ENCODE data around the gene REEP1. TPM values are rescaled to one million over a fixed set of nuclear protein-coding genes. Genes with fewer than 3 reads are reported as not detected.

The REEP1 gene
- total and polyA plus RNA-seq, 9 of the 15 experiments (the other 6 are each of a cell fraction or from before 2014, with no cell fraction given) = 0.11 to 0.67 (median 0.13) TPM

- no peak for TF ChIP-seq ZNF589 (CRISPR knock-in tag; IDR thresholded peaks at IDR 0.05; ENCODE audit: low read depth)
- no peak for TF ChIP-seq EP300 (IDR thresholded peaks at IDR 0.05; ENCODE audit: low read length)
These were observed 110.5 kb downstream of the REEP1 start (continued) for GRCh38 chr2:86226636-86227520.

GRCh38 chr2:86226070-86226469, 111.4 kb downstream of the REEP1 start:
- no peaks in the 10 kb centered on the region for H3K79me2 ChIP-seq (ENCODE audit: control insufficient read depth, insufficient read depth, low read length)
- 30% methylated on average over 4 of the region's 4 CpGs for WGBS (ENCODE audit: insufficient coverage, low coverage, missing lambda C conversion rate)
- no peak overlapping the region for H3K4me3 ChIP-seq
- ATAC-seq = no peak
- ChIA-PET POLR2A (interaction anchor here (0.6 kb wide), 1 partner anchor 15 kb away, joined by 5 read pairs; no protein-coding TSS in a partner anchor), CTCF (ENCODE audit: low intra/inter-chr PET ratio) (no interaction called here)
- peaks cover 22 to 35% of the 10 kb centered on the region in 2 experiments; a peak in 4 of 5 replicates for H3K27me3 ChIP-seq (ENCODE audit: control insufficient read depth in 2 of 2, insufficient read depth in 2 of 2, low read length in 2 of 2)
- no peak overlapping the region for H3K9ac ChIP-seq (ENCODE audit: insufficient read depth in 1 of 2, low read depth in 2 of 2, low read length in 2 of 2)
- no peak overlapping the region for H2AFZ ChIP-seq (ENCODE audit: low read depth, low read length)
- no peak overlapping the region for H3K4me2 ChIP-seq (ENCODE audit: insufficient read depth, low read length)
- intact Hi-C loops (cut with micrococcal nuclease) = loop anchor here (10.0 kb wide), 1 partner anchor 401 kb away; no protein-coding TSS in a partner anchor
- DNase-seq (ENCODE audit: extremely low read depth in 1 of 4, low spot score in 3 of 4) = no peak
- no peaks in the 10 kb centered on the region for H3K9me3 ChIP-seq (replicated peaks; ENCODE audit: control insufficient read depth, insufficient read depth, low read depth, low read length)
- H3K9me1 ChIP-seq (ENCODE audit: control insufficient read depth, insufficient read depth, low read length) = no peaks in the 10 kb centered on the region
- H3K36me3 ChIP-seq (ENCODE audit: control insufficient read depth, insufficient read depth, low read length) = no peaks in the 10 kb centered on the region
- peaks cover 2% of the 10 kb centered on the region; the same call in 1 of the 2 replicates for H4K20me1 ChIP-seq (replicated peaks; ENCODE audit: control insufficient read depth, insufficient read depth, low read length)
- no peak overlapping the region for H3K27ac ChIP-seq (ENCODE audit: extremely low read depth, low read depth, low read length)
- no TSS peak for BruUV-seq (replicated peaks)
- in situ Hi-C loops (cut with MboI) = no loop called here
- peaks cover 7 to 8% of the 10 kb centered on the region in 2 experiments; a peak in 3 of 5 replicates for H3K4me1 ChIP-seq (replicated peaks in 1 of 2; ENCODE audit: control insufficient read depth in 2 of 2, insufficient read depth in 2 of 2, low read length in 2 of 2)
- FAIRE-seq = no peak
- TF ChIP-seq ZNF699 (CRISPR knock-in tag; IDR thresholded peaks at IDR 0.05; ENCODE audit: insufficient replicate concordance) = no peak
- TF ChIP-seq TAL1 (IDR thresholded peaks at IDR 0.05) = no peak
- no peak for TF ChIP-seq DIDO1 (tag; IDR thresholded peaks at IDR 0.05; ENCODE audit: low read depth)
- no peak for TF ChIP-seq CUX1 (CRISPR knock-in tag; IDR thresholded peaks at IDR 0.05)
- TF ChIP-seq ZNF512 (tag; IDR thresholded peaks at IDR 0.05) = no peak
- no peak for TF ChIP-seq JUN (IDR thresholded peaks at IDR 0.05; ENCODE audit: borderline replicate concordance, low read depth, low read length)
- TF ChIP-seq JUN (CRISPR knock-in tag; IDR thresholded peaks at IDR 0.05; ENCODE audit: borderline replicate concordance) = no peak
- TF ChIP-seq RBM25 (IDR thresholded peaks at IDR 0.05; ENCODE audit: low read depth, low read length, severe bottlenecking) = no peak
- no peak for TF ChIP-seq NCOA2 (IDR thresholded peaks at IDR 0.05; ENCODE audit: partially characterized antibody in 2 of 2)
- TF ChIP-seq GTF2B (IDR thresholded peaks at IDR 0.05; ENCODE audit: extremely low read depth, insufficient read length) = no peak
